ENCODE results near the gene TUBA3E.
"Not testable (repeated sequence)": the region's sequence is repeated elsewhere in the genome, so short reads cannot be mapped to it uniquely, and the experiment has no call there.

DNA sequence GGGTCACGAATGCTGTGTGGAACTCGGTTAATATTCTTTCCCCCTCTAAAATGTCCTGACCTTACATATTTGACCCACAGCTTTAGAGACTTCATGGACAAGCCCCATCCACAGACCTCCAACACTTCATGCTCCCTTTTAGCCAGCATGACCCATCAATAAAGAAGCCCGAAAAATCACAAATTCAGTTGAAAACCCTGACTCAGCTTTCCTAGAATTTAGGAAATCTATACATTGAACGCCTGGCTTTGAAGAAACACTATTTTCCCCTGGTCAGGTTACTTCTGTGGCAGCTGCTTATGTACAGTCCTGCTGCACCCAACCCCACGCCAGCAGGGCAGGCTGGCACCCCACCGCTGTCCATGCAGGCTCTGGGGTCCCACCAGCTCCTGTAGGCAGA lies 6.9 kb downstream of the TUBA3E start:
- TF ChIP-seq, protein P1, sequence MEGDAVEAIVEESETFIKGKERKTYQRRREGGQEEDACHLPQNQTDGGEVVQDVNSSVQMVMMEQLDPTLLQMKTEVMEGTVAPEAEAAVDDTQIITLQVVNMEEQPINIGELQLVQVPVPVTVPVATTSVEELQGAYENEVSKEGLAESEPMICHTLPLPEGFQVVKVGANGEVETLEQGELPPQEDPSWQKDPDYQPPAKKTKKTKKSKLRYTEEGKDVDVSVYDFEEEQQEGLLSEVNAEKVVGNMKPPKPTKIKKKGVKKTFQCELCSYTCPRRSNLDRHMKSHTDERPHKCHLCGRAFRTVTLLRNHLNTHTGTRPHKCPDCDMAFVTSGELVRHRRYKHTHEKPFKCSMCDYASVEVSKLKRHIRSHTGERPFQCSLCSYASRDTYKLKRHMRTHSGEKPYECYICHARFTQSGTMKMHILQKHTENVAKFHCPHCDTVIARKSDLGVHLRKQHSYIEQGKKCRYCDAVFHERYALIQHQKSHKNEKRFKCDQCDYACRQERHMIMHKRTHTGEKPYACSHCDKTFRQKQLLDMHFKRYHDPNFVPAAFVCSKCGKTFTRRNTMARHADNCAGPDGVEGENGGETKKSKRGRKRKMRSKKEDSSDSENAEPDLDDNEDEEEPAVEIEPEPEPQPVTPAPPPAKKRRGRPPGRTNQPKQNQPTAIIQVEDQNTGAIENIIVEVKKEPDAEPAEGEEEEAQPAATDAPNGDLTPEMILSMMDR (IDR thresholded peaks at IDR 0.05) = not testable (repeated sequence)
- TF ChIP-seq POLR2A, POLR2AphosphoS5 (IDR thresholded peaks at IDR 0.05): not testable (repeated sequence)
